Activated T-helper 1 cell treated with anti-CD3 and anti-CD28 coated beads, Interleukin-12 subunit alpha, Interleukin-12 subunit beta, Interleukin-2, Interleukin-4 antibody, amounts not matched to agents 30 ng/mL and 10 ng/mL and 1 ng/mL, durations not matched to agents 14 hours and 24 hours and 36 hours (primary cell): ENCODE measurements around the gene CCDC7. TPM values are rescaled to one million over a fixed set of nuclear protein-coding genes. Genes with fewer than 3 reads are reported as not detected.
"Not testable (repeated sequence)": the region's sequence is repeated elsewhere in the genome, so short reads cannot be mapped to it uniquely, and the experiment has no call there.

ENCODE experiments used
- DNase-seq: peaks from one replicate; pipeline ENCODE4 v3.0.0; 2021; ENCODE audit warnings: low spot score
- H3K27ac Mint-ChIP-seq: one replicate; pipeline ENCODE4 v1.8.0; 2021; ENCODE audit warnings: mild to moderate bottlenecking, mixed read lengths
- H3K27me3 Mint-ChIP-seq: one replicate; pipeline ENCODE4 v1.8.0; 2022; ENCODE audit warnings: mild to moderate bottlenecking, moderate library complexity, mixed read lengths; ENCODE audit not compliant: insufficient read depth
- H3K36me3 Mint-ChIP-seq: one replicate; pipeline ENCODE4 v1.8.0; 2021; ENCODE audit warnings: low read depth, mixed read lengths
- H3K4me1 Mint-ChIP-seq: one replicate; pipeline ENCODE4 v1.8.0; 2021; ENCODE audit warnings: low read depth, mixed read lengths
- H3K4me3 Mint-ChIP-seq: one replicate; pipeline ENCODE4 v1.8.0; 2021; ENCODE audit warnings: mild to moderate bottlenecking, moderate library complexity, mixed read lengths
- H3K9me3 Mint-ChIP-seq: one replicate; pipeline ENCODE4 v1.8.0; 2021; ENCODE audit warnings: mixed read lengths
- intact Hi-C: fragments of 100-400 bp; cut with micrococcal nuclease; formaldehyde crosslinking; loops from one replicate; pipeline ENCODE4 v1.15.1; 2024
- total RNA-seq: library from RNA; stranded (reverse); gene quantifications from 2 replicates; pipeline ENCODE4 v1.2.3, GENCODE V29; 2022

Gene CCDC7
- total RNA-seq, 1 donor from 2014 or later: 9.0 TPM

DNA sequence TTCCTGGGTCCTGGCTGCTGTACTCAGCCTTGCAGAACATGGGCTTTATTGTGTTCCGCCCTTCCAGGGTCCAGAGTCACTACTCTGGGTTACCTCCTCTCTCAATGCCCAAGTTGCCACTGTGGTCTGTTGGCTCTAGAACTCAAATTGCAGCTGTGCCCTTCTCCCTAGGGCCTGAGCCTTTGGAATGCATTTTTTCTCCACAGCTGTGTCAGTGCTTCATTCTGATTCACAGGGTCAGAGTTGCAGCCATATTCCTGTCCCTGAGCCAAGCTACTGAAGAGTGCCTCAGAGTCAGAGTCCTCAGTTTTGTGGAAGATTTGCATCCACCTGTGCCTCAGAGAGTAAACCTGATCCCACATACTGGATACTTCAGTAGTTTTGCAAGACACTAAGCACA lies 344.5 kb downstream of the CCDC7 start:
- intact Hi-C loops: no loop called here
- no peaks in the 10 kb centered on the region for H3K9me3 Mint-ChIP-seq

DNA sequence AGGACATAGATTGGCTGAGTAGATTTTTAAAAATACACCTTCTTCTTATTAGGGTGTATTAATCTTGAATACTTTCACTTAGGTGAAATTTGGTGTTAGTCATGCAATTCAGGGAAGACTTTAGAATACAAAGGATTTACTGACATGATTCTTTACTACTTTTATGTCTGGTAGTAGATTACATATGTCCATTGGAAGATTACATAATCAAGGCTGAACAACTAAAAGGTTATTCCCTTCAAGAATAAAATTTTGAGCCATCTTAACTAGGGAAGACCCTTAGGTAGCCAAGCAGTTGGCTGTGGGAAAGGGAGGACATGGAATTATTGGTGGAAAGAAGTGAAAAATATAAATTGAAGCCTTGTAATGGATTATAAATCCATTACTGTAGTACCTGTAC lies 347.1 kb downstream of the CCDC7 start:
- no peak overlapping the region for H3K27ac Mint-ChIP-seq
- no peak for DNase-seq
- intact Hi-C loops: no loop called here
- no peaks in the 10 kb centered on the region for H3K36me3 Mint-ChIP-seq
- no peaks in the 10 kb centered on the region for H3K9me3 Mint-ChIP-seq
- no peak overlapping the region for H3K4me3 Mint-ChIP-seq
- no peaks in the 10 kb centered on the region for H3K4me1 Mint-ChIP-seq
- peaks cover 2% of the 10 kb centered on the region for H3K27me3 Mint-ChIP-seq

More for the DNA sequence above, 344.5 kb downstream of the CCDC7 start:
- no peak overlapping the region for H3K27ac Mint-ChIP-seq
- DNase-seq: no peak
- peaks cover 2% of the 10 kb centered on the region for H3K27me3 Mint-ChIP-seq
- no peaks in the 10 kb centered on the region for H3K36me3 Mint-ChIP-seq
- H3K4me1 Mint-ChIP-seq: no peaks in the 10 kb centered on the region
- H3K4me3 Mint-ChIP-seq: no peak overlapping the region

DNA sequence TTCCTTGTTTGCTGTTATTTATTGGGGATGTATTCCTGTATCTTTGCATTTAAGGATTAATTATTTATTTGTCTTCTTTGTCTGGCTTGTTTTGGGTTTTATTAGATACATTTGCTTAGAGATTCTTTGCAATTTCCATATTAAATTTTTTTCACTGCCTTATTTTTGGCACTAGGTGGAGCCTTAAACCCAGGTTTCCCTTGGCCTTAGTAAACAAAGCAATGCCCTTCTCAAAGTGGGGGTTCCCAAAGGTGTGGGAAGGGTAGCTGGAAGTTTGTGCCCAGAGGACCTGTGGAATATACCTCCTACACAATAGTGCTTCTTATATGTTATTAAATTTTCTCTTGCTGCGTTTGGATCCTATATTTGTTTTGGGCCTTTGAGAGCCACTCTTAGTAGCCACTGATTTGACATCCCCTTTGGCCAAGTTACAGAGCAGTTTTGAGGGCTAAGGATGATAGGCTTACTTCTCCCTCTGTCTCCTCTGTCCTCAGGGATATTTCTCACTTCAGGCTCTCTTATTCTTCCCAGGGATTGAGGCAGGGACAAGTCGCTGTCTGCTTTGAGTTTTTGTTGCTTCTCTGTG lies 349.8 kb downstream of the CCDC7 start:
- H3K4me3 Mint-ChIP-seq: no peak overlapping the region
- intact Hi-C loops: loop anchor here (1.0 kb wide), 4 partner anchors 213 to 1842 kb away; no protein-coding TSS in a partner anchor
- H3K27ac Mint-ChIP-seq: no peak overlapping the region
- H3K27me3 Mint-ChIP-seq: peaks cover 2% of the 10 kb centered on the region
- no peaks in the 10 kb centered on the region for H3K9me3 Mint-ChIP-seq
- no peaks in the 10 kb centered on the region for H3K36me3 Mint-ChIP-seq
- no peaks in the 10 kb centered on the region for H3K4me1 Mint-ChIP-seq
- DNase-seq: no peak

GRCh38 chr10:32797393-32797792 lies 351.5 kb downstream of the CCDC7 start:
- H3K4me3 Mint-ChIP-seq, intact Hi-C loops, H3K9me3 Mint-ChIP-seq, H3K27ac Mint-ChIP-seq, H3K4me1 Mint-ChIP-seq, H3K27me3 Mint-ChIP-seq, DNase-seq, H3K36me3 Mint-ChIP-seq: not testable (repeated sequence)

- H3K27ac Mint-ChIP-seq: no peak overlapping the region
- intact Hi-C loops: no loop called here
- H3K4me3 Mint-ChIP-seq: no peak overlapping the region
- H3K4me1 Mint-ChIP-seq: no peaks in the 10 kb centered on the region
- no peaks in the 10 kb centered on the region for H3K36me3 Mint-ChIP-seq
- H3K27me3 Mint-ChIP-seq: no peaks in the 10 kb centered on the region
- DNase-seq: no peak
- H3K9me3 Mint-ChIP-seq: no peaks in the 10 kb centered on the region
Measured at GRCh38 chr10:32846974-32847373, 401.0 kb downstream of the CCDC7 start.

- Mint-ChIP-seq H3K9me3 (no peaks in the 10 kb centered on the region), H3K36me3 (no peaks in the 10 kb centered on the region)
Measured at GRCh38 chr10:32851301-32851700, 405.4 kb downstream of the CCDC7 start.

DNA sequence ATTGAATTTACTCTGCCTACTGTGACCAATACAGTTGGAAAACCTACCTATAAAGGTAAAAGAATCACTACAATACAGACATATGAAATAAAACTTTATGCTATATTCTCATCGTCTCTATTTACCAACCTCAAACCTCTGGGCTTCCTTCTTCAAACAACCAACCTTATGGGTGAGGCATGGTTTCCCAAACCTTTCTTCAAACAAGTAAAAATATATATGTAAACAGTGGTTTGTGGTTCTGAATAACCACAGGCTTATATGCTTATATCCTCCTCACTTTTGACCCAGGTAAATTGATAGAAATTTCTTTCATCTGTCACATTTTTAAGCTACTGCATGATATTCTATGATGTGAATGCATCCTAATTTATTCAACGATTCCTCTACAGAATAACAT lies 408.5 kb downstream of the CCDC7 start:
- no peak for DNase-seq
- Mint-ChIP-seq H3K4me1 (no peaks in the 10 kb centered on the region), H3K4me3 (no peak overlapping the region), H3K27ac (no peak overlapping the region), H3K27me3 (no peaks in the 10 kb centered on the region), H3K9me3 (no peaks in the 10 kb centered on the region), H3K36me3 (no peaks in the 10 kb centered on the region)
- intact Hi-C loops: no loop called here

More at GRCh38 chr10:32851301-32851700, 405.4 kb downstream of the CCDC7 start:
- intact Hi-C loops: no loop called here
- Mint-ChIP-seq H3K27me3 (no peaks in the 10 kb centered on the region), H3K4me3 (no peak overlapping the region), H3K27ac (no peak overlapping the region), H3K4me1 (no peaks in the 10 kb centered on the region)
- DNase-seq: no peak

DNA sequence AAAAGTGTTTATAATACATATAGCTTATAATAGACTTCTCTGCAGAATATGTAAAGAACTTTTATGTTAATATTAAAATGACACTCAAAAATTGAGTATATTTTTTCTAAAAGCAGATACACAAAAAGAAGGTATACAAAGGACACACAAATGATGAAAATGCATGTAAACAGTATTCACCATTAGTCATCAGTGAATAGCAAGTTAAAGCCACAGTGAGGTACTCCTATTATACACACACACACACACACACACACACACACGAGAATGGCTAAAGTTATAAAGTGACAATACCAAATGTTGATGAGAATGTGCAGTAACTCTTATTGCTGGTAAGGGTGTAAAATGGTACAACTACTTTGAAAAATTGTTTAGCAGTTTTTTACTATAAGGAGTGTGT lies 419.2 kb downstream of the CCDC7 start:
- intact Hi-C loops: no loop called here
- Mint-ChIP-seq H3K9me3 (no peaks in the 10 kb centered on the region), H3K4me3 (no peak overlapping the region), H3K27ac (no peak overlapping the region), H3K27me3 (peaks cover 2% of the 10 kb centered on the region), H3K4me1 (no peaks in the 10 kb centered on the region), H3K36me3 (no peaks in the 10 kb centered on the region)
- DNase-seq: no peak

DNA sequence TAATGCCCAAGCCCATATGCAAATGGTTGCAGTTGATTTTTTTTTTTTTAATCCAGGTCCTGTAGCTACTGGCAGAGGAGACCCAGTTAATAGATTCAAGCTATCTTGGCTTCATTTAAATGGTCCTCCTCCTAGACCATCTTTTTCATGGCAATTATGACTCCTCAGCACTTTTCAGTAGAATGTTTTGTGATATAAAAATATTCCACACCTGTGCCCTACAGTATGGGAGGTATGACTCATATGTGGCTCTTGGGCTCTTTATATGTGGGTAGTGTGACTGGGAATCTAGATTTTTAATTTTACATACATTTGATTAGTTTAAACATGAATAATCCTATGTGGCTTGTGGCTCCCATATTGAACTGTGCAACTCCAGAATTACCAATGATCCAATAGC lies 432.0 kb downstream of the CCDC7 start:
- Mint-ChIP-seq H3K4me3 (no peak overlapping the region), H3K4me1 (no peaks in the 10 kb centered on the region), H3K27me3 (no peaks in the 10 kb centered on the region), H3K36me3 (no peaks in the 10 kb centered on the region), H3K9me3 (no peaks in the 10 kb centered on the region), H3K27ac (no peak overlapping the region)
- no peak for DNase-seq
- intact Hi-C loops: no loop called here

DNA sequence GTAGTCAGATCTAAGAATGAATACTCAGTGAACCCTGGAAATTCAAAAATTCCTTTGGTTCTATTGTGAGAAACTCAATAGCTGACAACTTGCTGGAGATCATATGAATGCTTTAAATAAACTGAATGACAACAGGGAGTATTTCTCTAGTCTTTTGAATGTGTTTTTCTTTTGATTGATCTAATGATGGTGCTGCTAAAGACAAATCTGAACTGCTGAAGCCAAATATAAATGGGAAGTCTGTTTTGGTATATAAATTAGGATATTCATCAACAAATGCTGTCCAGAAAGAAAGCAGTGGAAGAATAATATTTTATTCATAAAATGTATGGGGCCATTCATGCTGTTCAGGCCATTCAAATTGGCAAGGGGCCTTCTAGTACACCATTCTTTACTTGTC lies 432.7 kb downstream of the CCDC7 start:
- H3K4me3 Mint-ChIP-seq: no peak overlapping the region
- H3K36me3 Mint-ChIP-seq: no peaks in the 10 kb centered on the region
- no peaks in the 10 kb centered on the region for H3K9me3 Mint-ChIP-seq
- H3K4me1 Mint-ChIP-seq: no peaks in the 10 kb centered on the region
- no peak for DNase-seq
- H3K27me3 Mint-ChIP-seq: no peaks in the 10 kb centered on the region
- intact Hi-C loops: no loop called here
- no peak overlapping the region for H3K27ac Mint-ChIP-seq

GRCh38 chr10:32882076-32882475 lies 436.1 kb downstream of the CCDC7 start:
- Mint-ChIP-seq H3K9me3 (no peaks in the 10 kb centered on the region), H3K27me3 (no peaks in the 10 kb centered on the region), H3K27ac (no peak overlapping the region), H3K36me3 (no peaks in the 10 kb centered on the region), H3K4me3 (no peak overlapping the region), H3K4me1 (no peaks in the 10 kb centered on the region)
- intact Hi-C loops: no loop called here
- DNase-seq: no peak

DNA sequence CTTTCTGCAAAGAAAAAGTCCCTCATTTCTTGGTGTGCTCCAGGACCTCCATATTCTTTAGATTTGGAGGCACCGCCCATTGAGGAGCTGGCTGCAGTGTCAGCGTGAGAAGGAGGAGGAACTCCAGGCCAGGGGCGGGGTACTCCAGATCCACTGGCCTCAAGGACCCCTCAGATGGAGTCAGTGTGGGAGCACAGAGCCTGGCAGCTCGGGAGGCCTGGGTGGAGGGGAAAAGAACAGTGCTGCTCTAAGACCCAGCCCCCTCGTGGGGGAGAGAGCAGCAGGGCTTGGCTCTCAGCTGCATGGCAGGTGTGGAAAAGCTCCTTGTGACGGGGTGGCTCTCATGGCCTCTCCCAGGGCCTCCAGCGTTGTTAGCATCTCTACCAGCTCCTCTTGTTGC lies 441.5 kb downstream of the CCDC7 start:
- Mint-ChIP-seq H3K4me1 (peaks cover 5% of the 10 kb centered on the region), H3K27ac (no peak overlapping the region), H3K27me3 (no peaks in the 10 kb centered on the region), H3K9me3 (no peaks in the 10 kb centered on the region), H3K4me3 (no peak overlapping the region), H3K36me3 (no peaks in the 10 kb centered on the region)
- no peak for DNase-seq
- intact Hi-C loops: no loop called here

GRCh38 chr10:32888161-32888927 lies 442.4 kb downstream of the CCDC7 start:
- Mint-ChIP-seq H3K27ac (no peak overlapping the region), H3K4me1 (peaks cover 5% of the 10 kb centered on the region), H3K9me3 (no peaks in the 10 kb centered on the region), H3K27me3 (no peaks in the 10 kb centered on the region), H3K4me3 (no peak overlapping the region), H3K36me3 (no peaks in the 10 kb centered on the region)
- intact Hi-C loops: no loop called here
- no peak for DNase-seq
